ENCODE data around the gene MILR1. TPM values are rescaled to one million over a fixed set of nuclear protein-coding genes. Genes with fewer than 3 reads are reported as not detected.
"Not testable (repeated sequence)": the region's sequence is repeated elsewhere in the genome, so short reads cannot be mapped to it uniquely, and the experiment has no call there.

The MILR1 gene
- total and polyA plus RNA-seq, 2 donors (not counting 3 experiments of a cell fraction or from before 2014, with no cell fraction given), result 1.2 to 17.8 TPM

DNA sequence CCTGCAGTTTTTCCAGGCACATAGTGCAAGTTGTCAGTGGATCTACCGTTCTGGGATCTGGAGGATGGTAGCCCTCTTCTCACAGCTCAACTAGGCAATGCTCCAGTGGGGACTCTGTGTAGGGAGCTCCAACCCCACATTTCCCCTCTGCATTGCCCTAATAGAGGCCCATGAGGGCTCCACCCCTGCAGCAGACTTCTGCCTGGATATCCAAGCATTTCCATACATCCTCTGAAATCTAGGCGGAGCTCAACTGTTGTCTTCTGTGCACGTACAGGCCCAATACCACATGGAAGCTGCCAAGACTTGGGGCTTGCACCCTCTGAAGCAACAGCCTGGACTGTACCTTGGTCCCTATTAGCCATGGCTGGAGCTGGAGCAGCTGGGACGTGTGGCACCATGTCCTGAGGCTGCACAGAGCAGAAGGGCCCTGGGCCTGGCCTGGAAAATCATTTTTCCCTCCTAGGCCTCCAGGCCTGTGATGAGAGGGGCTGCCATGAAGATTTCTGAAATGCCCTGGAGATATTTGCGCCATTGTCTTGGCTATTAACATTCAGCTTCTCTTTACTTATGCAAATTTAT lies 10.9 kb upstream of the MILR1 start:
- peaks cover 6% of the 10 kb centered on the region for H3K9me3 ChIP-seq (replicated peaks; ENCODE audit: control insufficient read depth, insufficient read depth, low read length)
- dilution Hi-C loops (cut with MboI; ENCODE audit: extremely low pct_ligation_motif_present, low sequenced_read_pairs) (no loop called here), intact Hi-C loops (cut with micrococcal nuclease) (no loop called here)
- no TSS peak for BruUV-seq (replicated peaks)
- DNase-seq (ENCODE audit: low read depth, low spot score), result no peak
- H3K4me3 ChIP-seq (replicated peaks in 1 of 3; ENCODE audit: insufficient read depth in 1 of 3, low read depth in 1 of 3, low read length in 3 of 3), result no peak overlapping the region
- ChIA-PET CTCF (interaction anchor here (2.2 kb wide), 1 partner anchor 53 kb away, joined by 6 read pairs; no protein-coding TSS in a partner anchor), POLR2A (no interaction called here)
- no peak for FAIRE-seq
- H3K4me2 ChIP-seq (ENCODE audit: insufficient read depth, low read length), result no peak overlapping the region
- H3K36me3 ChIP-seq (ENCODE audit: control insufficient read depth in 2 of 2, extremely low read depth in 1 of 2, insufficient read depth in 2 of 2, low read length in 2 of 2), result no peaks in the 10 kb centered on the region
- no peak overlapping the region for H3K27ac ChIP-seq (ENCODE audit: insufficient read depth, low read depth, low read length)
- H3K9me1 ChIP-seq (replicated peaks; ENCODE audit: control insufficient read depth, extremely low read depth, insufficient read depth, low read length), result no peaks in the 10 kb centered on the region
- TF ChIP-seq, protein P1, sequence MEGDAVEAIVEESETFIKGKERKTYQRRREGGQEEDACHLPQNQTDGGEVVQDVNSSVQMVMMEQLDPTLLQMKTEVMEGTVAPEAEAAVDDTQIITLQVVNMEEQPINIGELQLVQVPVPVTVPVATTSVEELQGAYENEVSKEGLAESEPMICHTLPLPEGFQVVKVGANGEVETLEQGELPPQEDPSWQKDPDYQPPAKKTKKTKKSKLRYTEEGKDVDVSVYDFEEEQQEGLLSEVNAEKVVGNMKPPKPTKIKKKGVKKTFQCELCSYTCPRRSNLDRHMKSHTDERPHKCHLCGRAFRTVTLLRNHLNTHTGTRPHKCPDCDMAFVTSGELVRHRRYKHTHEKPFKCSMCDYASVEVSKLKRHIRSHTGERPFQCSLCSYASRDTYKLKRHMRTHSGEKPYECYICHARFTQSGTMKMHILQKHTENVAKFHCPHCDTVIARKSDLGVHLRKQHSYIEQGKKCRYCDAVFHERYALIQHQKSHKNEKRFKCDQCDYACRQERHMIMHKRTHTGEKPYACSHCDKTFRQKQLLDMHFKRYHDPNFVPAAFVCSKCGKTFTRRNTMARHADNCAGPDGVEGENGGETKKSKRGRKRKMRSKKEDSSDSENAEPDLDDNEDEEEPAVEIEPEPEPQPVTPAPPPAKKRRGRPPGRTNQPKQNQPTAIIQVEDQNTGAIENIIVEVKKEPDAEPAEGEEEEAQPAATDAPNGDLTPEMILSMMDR (IDR thresholded peaks at IDR 0.05; ENCODE audit: extremely low read depth in 1 of 2, insufficient read depth in 1 of 2, low read depth in 1 of 2, low read length in 2 of 2), result no peak
- TF ChIP-seq POLR2AphosphoS5 (IDR thresholded peaks at IDR 0.05; ENCODE audit: insufficient read depth, low read depth, low read length) (no peak), JUN (IDR thresholded peaks at IDR 0.05; ENCODE audit: borderline replicate concordance, insufficient read depth, insufficient read length, low read depth) (no peak), MYC (IDR thresholded peaks at IDR 0.05; ENCODE audit: low read depth, low read length) (no peak), POLR2A (IDR thresholded peaks at IDR 0.05; ENCODE audit: low read depth, low read length) (no peak), MAX (IDR thresholded peaks at IDR 0.05; ENCODE audit: insufficient read depth, insufficient read length) (no peak), FOS (IDR thresholded peaks at IDR 0.05; ENCODE audit: borderline replicate concordance, insufficient read depth, low read length) (no peak), GATA2 (IDR thresholded peaks at IDR 0.05; ENCODE audit: insufficient read depth, insufficient read length, low read depth, low read length) (no peak)
- peaks cover 12% of the 10 kb centered on the region for H3K4me1 ChIP-seq (ENCODE audit: control insufficient read depth, extremely low read depth, insufficient read depth, low read length)
- H4K20me1 ChIP-seq (replicated peaks; ENCODE audit: control insufficient read depth, extremely low read depth, insufficient read depth, low read length), result no peaks in the 10 kb centered on the region
- no peaks in the 10 kb centered on the region for H3K79me2 ChIP-seq (ENCODE audit: control insufficient read depth, insufficient read depth, low read length)
- no peaks in the 10 kb centered on the region for H3K27me3 ChIP-seq (ENCODE audit: control insufficient read depth in 2 of 2, insufficient read depth in 2 of 2, low read length in 2 of 2)
- H2AFZ ChIP-seq (ENCODE audit: low read depth, low read length), result no peak overlapping the region
- H3K9ac ChIP-seq (replicated peaks; ENCODE audit: extremely low read depth, insufficient read depth, low read length), result no peak overlapping the region

DNA sequence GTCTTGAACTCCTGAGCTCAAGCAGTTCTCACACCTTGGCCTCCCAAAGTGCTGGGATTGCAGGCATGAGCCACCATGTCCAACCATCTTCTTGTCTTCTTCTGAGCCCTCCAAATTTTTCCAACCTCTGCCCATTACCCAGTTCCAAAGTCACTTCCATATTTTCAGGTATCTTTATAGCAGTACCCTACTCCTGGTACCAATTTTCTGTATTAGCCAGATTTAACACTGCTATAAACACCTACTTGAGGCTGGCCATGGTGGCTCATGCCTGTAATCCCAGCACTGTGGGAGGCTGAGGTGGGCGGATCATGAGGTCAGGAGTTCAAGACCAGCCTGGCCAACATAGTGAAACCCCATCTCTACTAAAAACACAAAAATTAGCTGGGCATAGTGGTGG lies 9.4 kb upstream of the MILR1 start:
- H3K4me2 ChIP-seq (ENCODE audit: insufficient read depth, low read length); H3K4me3 ChIP-seq (replicated peaks in 1 of 3; ENCODE audit: insufficient read depth in 1 of 3, low read depth in 1 of 3, low read length in 3 of 3); H4K20me1 ChIP-seq (replicated peaks; ENCODE audit: control insufficient read depth, extremely low read depth, insufficient read depth, low read length); H3K79me2 ChIP-seq (ENCODE audit: control insufficient read depth, insufficient read depth, low read length); H3K9me1 ChIP-seq (replicated peaks; ENCODE audit: control insufficient read depth, extremely low read depth, insufficient read depth, low read length); intact Hi-C loops (cut with micrococcal nuclease); CTCF ChIA-PET; POLR2A ChIA-PET; H2AFZ ChIP-seq (ENCODE audit: low read depth, low read length); H3K36me3 ChIP-seq (ENCODE audit: control insufficient read depth in 2 of 2, extremely low read depth in 1 of 2, insufficient read depth in 2 of 2, low read length in 2 of 2); DNase-seq (ENCODE audit: low read depth, low spot score); H3K9me3 ChIP-seq (replicated peaks; ENCODE audit: control insufficient read depth, insufficient read depth, low read length); H3K27ac ChIP-seq (ENCODE audit: insufficient read depth, low read depth, low read length); BruUV-seq (replicated peaks); H3K27me3 ChIP-seq (ENCODE audit: control insufficient read depth in 2 of 2, insufficient read depth in 2 of 2, low read length in 2 of 2); dilution Hi-C loops (cut with MboI; ENCODE audit: extremely low pct_ligation_motif_present, low sequenced_read_pairs); FAIRE-seq; H3K9ac ChIP-seq (replicated peaks; ENCODE audit: extremely low read depth, insufficient read depth, low read length): not testable (repeated sequence)
- peaks cover 12% of the 10 kb centered on the region for H3K4me1 ChIP-seq (ENCODE audit: control insufficient read depth, extremely low read depth, insufficient read depth, low read length)

Measured in endothelial cell of umbilical vein (primary cell).